H9 (cell line): Measurements from ENCODE around the gene TMEM132C. TPM values are rescaled to one million over a fixed set of nuclear protein-coding genes. Genes with fewer than 3 reads are reported as not detected.

ENCODE experiments used
- DNase-seq: peaks from one replicate; pipeline ENCODE4 v3.0.0-alpha.2; 2017
- H2AFZ ChIP-seq: one replicate; pipeline ENCODE4 v1.6.1; 2013; ENCODE audit warnings: mild to moderate bottlenecking, low read length, control low read depth, moderate library complexity
- H2AK5ac ChIP-seq: 2 replicates; pipeline ENCODE4 v1.6.1; 2013; ENCODE audit warnings: low read length, control low read depth, mixed read lengths; ENCODE audit not compliant: insufficient read length
- H2BK120ac ChIP-seq: one replicate; pipeline ENCODE4 v1.6.1; 2013; ENCODE audit warnings: low read depth, mild to moderate bottlenecking, low read length, control low read depth, inconsistent platforms; ENCODE audit not compliant: poor library complexity, severe bottlenecking
- H2BK12ac ChIP-seq: 2 replicates; pipeline ENCODE4 v1.6.1; 2013; ENCODE audit warnings: low read length, control low read depth, mixed read lengths, low read depth; ENCODE audit not compliant: insufficient read length
- H2BK15ac ChIP-seq: 2 replicates; pipeline ENCODE4 v1.6.1; 2013; ENCODE audit warnings: low read depth, low read length, control low read depth
- H2BK20ac ChIP-seq: one replicate; pipeline ENCODE4 v1.6.1; 2013; ENCODE audit warnings: low read depth, mild to moderate bottlenecking, low read length, control low read depth, inconsistent platforms; ENCODE audit not compliant: poor library complexity, severe bottlenecking
- H2BK5ac ChIP-seq: 2 replicates; pipeline ENCODE4 v1.6.1; 2013; ENCODE audit warnings: low read length, control low read depth, mixed read lengths; ENCODE audit not compliant: insufficient read length
- H3K14ac ChIP-seq: 2 replicates; pipeline ENCODE4 v1.6.1; 2013; ENCODE audit warnings: low read length, control low read depth; ENCODE audit not compliant: insufficient read depth
- H3K18ac ChIP-seq: 2 replicates; pipeline ENCODE4 v1.6.1; 2013; ENCODE audit warnings: low read depth, mild to moderate bottlenecking, mixed read lengths, low read length, control low read depth; ENCODE audit not compliant: insufficient read length
- H3K23ac ChIP-seq: 2 replicates; pipeline ENCODE4 v1.6.1; 2013; ENCODE audit warnings: low read length, control low read depth, mixed read lengths, low read depth; ENCODE audit not compliant: insufficient read length
- H3K23me2 ChIP-seq: 2 replicates; pipeline ENCODE4 v1.6.1; 2013; ENCODE audit warnings: low read depth, mild to moderate bottlenecking, mixed read lengths, low read length, control low read depth; ENCODE audit not compliant: insufficient read length, poor library complexity, severe bottlenecking
- H3K27ac ChIP-seq: 2 replicates; pipeline ENCODE4 v1.5.1; 2013; ENCODE audit warnings: low read length, control low read depth, mixed read lengths, low read depth; ENCODE audit not compliant: insufficient read length
- H3K27me3 ChIP-seq: 2 replicates; pipeline ENCODE4 v1.6.1; 2013; ENCODE audit warnings: low read length, control low read depth, inconsistent platforms; ENCODE audit not compliant: insufficient read depth
- H3K4ac ChIP-seq: 2 replicates; pipeline ENCODE4 v1.6.1; 2013; ENCODE audit warnings: low read depth, mild to moderate bottlenecking, control low read depth, inconsistent platforms, low read length, moderate library complexity
- H3K4me1 ChIP-seq: 2 replicates; pipeline ENCODE4 v1.6.1; 2013; ENCODE audit warnings: low read length, control low read depth, inconsistent platforms; ENCODE audit not compliant: insufficient read depth
- H3K4me2 ChIP-seq: 2 replicates; pipeline ENCODE4 v1.6.1; 2013; ENCODE audit warnings: low read length, control low read depth, mixed read lengths; ENCODE audit not compliant: insufficient read length, insufficient read depth
- H3K56ac ChIP-seq: 2 replicates; pipeline ENCODE4 v1.6.1; 2013; ENCODE audit warnings: low read depth, mild to moderate bottlenecking, mixed read lengths, low read length, control low read depth; ENCODE audit not compliant: insufficient read length
- H3K79me1 ChIP-seq: 2 replicates; pipeline ENCODE4 v1.6.1; 2013; ENCODE audit warnings: low read depth, mild to moderate bottlenecking, moderate library complexity, low read length, control low read depth, inconsistent platforms; ENCODE audit not compliant: insufficient read depth, poor library complexity, severe bottlenecking
- H3K79me2 ChIP-seq: 2 replicates; pipeline ENCODE4 v1.6.1; 2013; ENCODE audit warnings: low read length, control low read depth, inconsistent platforms; ENCODE audit not compliant: insufficient read depth
- H3K9ac ChIP-seq: 2 replicates; pipeline ENCODE4 v1.6.1; 2013; ENCODE audit warnings: low read length, control low read depth, mixed read lengths; ENCODE audit not compliant: insufficient read length; ENCODE audit errors: extremely low read depth
- H3K9me3 ChIP-seq: one replicate; pipeline ENCODE4 v1.6.1; 2013; ENCODE audit warnings: low read depth, low read length, inconsistent platforms; ENCODE audit not compliant: control insufficient read depth
- H3T11ph ChIP-seq: one replicate; pipeline ENCODE4 v1.6.1; 2013; ENCODE audit warnings: mild to moderate bottlenecking, low read length, control low read depth, inconsistent platforms
- H4K20me1 ChIP-seq: one replicate; pipeline ENCODE4 v1.6.1; 2013; ENCODE audit not compliant: control insufficient read depth, insufficient read length, insufficient read depth
- H4K5ac ChIP-seq: 2 replicates; pipeline ENCODE4 v1.6.1; 2013; ENCODE audit warnings: low read depth, mild to moderate bottlenecking, mixed read lengths, low read length, control low read depth; ENCODE audit not compliant: insufficient read length
- H4K8ac ChIP-seq: replicated peaks from 2 replicates; pipeline ENCODE4 v1.6.1; 2013; ENCODE audit warnings: low read length, control low read depth, mixed read lengths, low read depth; ENCODE audit not compliant: insufficient read length
- H4K91ac ChIP-seq: 2 replicates; pipeline ENCODE4 v1.6.1; 2013; ENCODE audit warnings: low read depth, mild to moderate bottlenecking, moderate library complexity, mixed read lengths, low read length, control low read depth; ENCODE audit not compliant: insufficient read length
- H3K27ac Mint-ChIP-seq, 3 experiments: 2 replicates in 2 of 3; 3 replicates in 1 of 3; pipeline ENCODE4 v1.8.0; 2020 to 2021; ENCODE audit warnings: mixed read lengths in 3 of 3, mild to moderate bottlenecking in 1 of 3, moderate library complexity in 1 of 3
- H3K27me3 Mint-ChIP-seq: 2 replicates; pipeline ENCODE4 v1.8.0; 2021; ENCODE audit warnings: low read depth, mild to moderate bottlenecking, moderate library complexity, mixed read lengths
- H3K36me3 Mint-ChIP-seq, 3 experiments: 2 replicates in 2 of 3; 3 replicates in 1 of 3; pipeline ENCODE4 v1.8.0; 2020 to 2021; ENCODE audit warnings: low read depth in 3 of 3, mixed read lengths in 3 of 3; ENCODE audit not compliant: insufficient read depth in 1 of 3
- H3K4me1 Mint-ChIP-seq, 2 experiments: 2 replicates each; pipeline ENCODE4 v1.8.0; 2020; ENCODE audit warnings: mixed read lengths in 2 of 2
- H3K4me3 Mint-ChIP-seq, 2 experiments: 2 replicates in 1 of 2; 3 replicates in 1 of 2; pipeline ENCODE4 v1.8.0; 2020 to 2021; ENCODE audit warnings: mild to moderate bottlenecking in 2 of 2, mixed read lengths in 2 of 2, moderate library complexity in 1 of 2
- H3K9me3 Mint-ChIP-seq, 2 experiments: 2 replicates in 1 of 2; 3 replicates in 1 of 2; pipeline ENCODE4 v1.8.0; 2020; ENCODE audit warnings: mild to moderate bottlenecking in 2 of 2, mixed read lengths in 2 of 2, moderate library complexity in 1 of 2
- WGBS: extraction: QIAGEN DNeasy Blood & Tissue Kit; methylation state at CpG from one replicate; pipeline ENCODE4 v1.1.7; 2013; ENCODE audit warnings: missing lambda C conversion rate, low lambda C conversion rate, mixed read lengths; ENCODE audit not compliant: insufficient read length; ENCODE audit errors: extremely low coverage; 5-methylcytosine and 5-hydroxymethylcytosine counted together
- total RNA-seq: library from RNA; stranded (reverse); gene quantifications from 2 replicates; pipeline ENCODE4 v1.2.1, GENCODE V29; 2021
- TF ChIP-seq, protein P1 (sequence below): fragments of 200-600 bp; sonication (generic); conservative IDR thresholded peaks from 3 replicates; pipeline ENCODE4 v1.8.0; 2021; ENCODE audit warnings: antibody characterized with exemption, mild to moderate bottlenecking

The TMEM132C gene
- total RNA-seq, 1 experiment from 2014 or later: 0.22 TPM

DNA sequence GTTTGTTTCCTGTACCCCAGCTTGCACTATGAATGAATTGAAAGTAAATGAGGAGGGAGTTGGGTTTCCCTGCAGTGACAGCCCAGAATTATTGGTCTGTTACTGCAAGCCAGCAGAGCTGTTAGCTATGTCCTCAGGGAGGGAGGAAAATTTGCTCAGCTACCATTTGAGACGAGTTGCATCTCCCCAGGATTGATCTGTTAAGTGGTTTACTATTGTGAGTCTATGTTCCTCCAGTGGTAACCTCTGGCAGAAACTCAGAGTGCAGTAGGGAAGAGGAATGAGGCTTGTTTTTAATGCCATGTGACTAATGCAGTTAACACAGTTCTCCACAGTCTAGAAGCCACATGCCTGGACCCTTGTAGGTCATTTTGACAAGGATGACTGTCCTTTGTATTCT lies 382.9 kb downstream of the TMEM132C start:
- no peak overlapping the region for H2BK5ac ChIP-seq
- no peaks in the 10 kb centered on the region for H3K9me3 ChIP-seq
- TF ChIP-seq, protein P1, sequence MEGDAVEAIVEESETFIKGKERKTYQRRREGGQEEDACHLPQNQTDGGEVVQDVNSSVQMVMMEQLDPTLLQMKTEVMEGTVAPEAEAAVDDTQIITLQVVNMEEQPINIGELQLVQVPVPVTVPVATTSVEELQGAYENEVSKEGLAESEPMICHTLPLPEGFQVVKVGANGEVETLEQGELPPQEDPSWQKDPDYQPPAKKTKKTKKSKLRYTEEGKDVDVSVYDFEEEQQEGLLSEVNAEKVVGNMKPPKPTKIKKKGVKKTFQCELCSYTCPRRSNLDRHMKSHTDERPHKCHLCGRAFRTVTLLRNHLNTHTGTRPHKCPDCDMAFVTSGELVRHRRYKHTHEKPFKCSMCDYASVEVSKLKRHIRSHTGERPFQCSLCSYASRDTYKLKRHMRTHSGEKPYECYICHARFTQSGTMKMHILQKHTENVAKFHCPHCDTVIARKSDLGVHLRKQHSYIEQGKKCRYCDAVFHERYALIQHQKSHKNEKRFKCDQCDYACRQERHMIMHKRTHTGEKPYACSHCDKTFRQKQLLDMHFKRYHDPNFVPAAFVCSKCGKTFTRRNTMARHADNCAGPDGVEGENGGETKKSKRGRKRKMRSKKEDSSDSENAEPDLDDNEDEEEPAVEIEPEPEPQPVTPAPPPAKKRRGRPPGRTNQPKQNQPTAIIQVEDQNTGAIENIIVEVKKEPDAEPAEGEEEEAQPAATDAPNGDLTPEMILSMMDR: no peak
- no peak overlapping the region for H2BK12ac ChIP-seq
- H2BK20ac ChIP-seq: no peak overlapping the region
- no peaks in the 10 kb centered on the region; a peak in 1 of 5 replicates for H3K9me3 Mint-ChIP-seq
- H3K23ac ChIP-seq: no peak overlapping the region
- H3K4me2 ChIP-seq: no peak overlapping the region
- no peak overlapping the region for H3K4ac ChIP-seq
- H4K20me1 ChIP-seq: no peaks in the 10 kb centered on the region
- no peak overlapping the region for H3K4me3 Mint-ChIP-seq
- H2BK15ac ChIP-seq: no peak overlapping the region
- peaks cover 3 to 8% of the 10 kb centered on the region in 2 experiments; a peak in 3 of 4 replicates for H3K4me1 Mint-ChIP-seq
- H3K27ac ChIP-seq: no peak overlapping the region
- no peak overlapping the region for H4K5ac ChIP-seq
- no peaks in the 10 kb centered on the region for H3K36me3 Mint-ChIP-seq
- no peak overlapping the region for H3K14ac ChIP-seq
- no peak overlapping the region for H4K91ac ChIP-seq
- H3K27ac Mint-ChIP-seq: no peak overlapping the region
- no peaks in the 10 kb centered on the region for H3K23me2 ChIP-seq
- no peak overlapping the region for H3K56ac ChIP-seq
- H2AFZ ChIP-seq: no peak overlapping the region
- no peak overlapping the region for H3T11ph ChIP-seq
- no CpG with 5 or more reads among the region's 1 CpG for WGBS
- no peak overlapping the region for H2AK5ac ChIP-seq
- H3K4me1 ChIP-seq: no peaks in the 10 kb centered on the region
- no peak overlapping the region for H4K8ac ChIP-seq
- H3K18ac ChIP-seq: no peak overlapping the region
- H3K79me2 ChIP-seq: no peaks in the 10 kb centered on the region
- H3K79me1 ChIP-seq: no peaks in the 10 kb centered on the region
- no peak overlapping the region for H3K9ac ChIP-seq
- peaks cover 43% of the 10 kb centered on the region for H3K27me3 Mint-ChIP-seq
- no peak overlapping the region for H2BK120ac ChIP-seq
- no peak for DNase-seq
- no peaks in the 10 kb centered on the region for H3K27me3 ChIP-seq
